Spleen (tissue), 11 donors: ENCODE data around the gene CACNA2D3. TPM values are rescaled to one million over a fixed set of nuclear protein-coding genes. Genes with fewer than 3 reads are reported as not detected.

ENCODE experiments used
- DNase-seq: peaks from one replicate; pipeline ENCODE4 v3.0.0-alpha.2; 2020
- H3K27ac ChIP-seq, 8 donors: fragments of 200-600 bp; sonication (generic) in 7 of 8; 1 replicate in 4 of 8; 2 replicates in 4 of 8; pipeline versions ENCODE4 v1.5.0 to v1.8.0; 2016 to 2021; ENCODE audit warnings: inconsistent platforms in 4 of 8, mild to moderate bottlenecking in 4 of 8, moderate library complexity in 1 of 8
- H3K27me3 ChIP-seq, 7 donors: fragments of 200-600 bp; sonication (generic) in 6 of 7; replicated peaks in 1 of 7; 1 replicate in 4 of 7; 2 replicates in 3 of 7; pipeline versions ENCODE4 v1.5.0 to v1.8.0; 2016 to 2021; ENCODE audit warnings: inconsistent platforms in 3 of 7, mild to moderate bottlenecking in 1 of 7
- H3K36me3 ChIP-seq, 6 donors: fragments of 200-600 bp; sonication (generic) in 5 of 6; 1 replicate in 4 of 6; 2 replicates in 2 of 6; pipeline versions ENCODE4 v1.5.0 to v1.8.0; 2016 to 2021; ENCODE audit warnings: inconsistent platforms in 2 of 6
- H3K4me1 ChIP-seq, 6 donors: fragments of 200-600 bp; sonication (generic) in 5 of 6; 1 replicate in 3 of 6; 2 replicates in 3 of 6; pipeline versions ENCODE4 v1.5.0 to v1.8.0; 2016 to 2021; ENCODE audit warnings: inconsistent platforms in 3 of 6
- H3K4me3 ChIP-seq, 8 donors: fragments of 200-600 bp; sonication (generic) in 7 of 8; 1 replicate in 4 of 8; 2 replicates in 4 of 8; pipeline versions ENCODE4 v1.5.0 to v1.8.0; 2016 to 2021; ENCODE audit warnings: inconsistent platforms in 4 of 8, mild to moderate bottlenecking in 4 of 8, moderate library complexity in 2 of 8
- H3K9me3 ChIP-seq, 8 donors: fragments of 200-600 bp; sonication (generic) in 7 of 8; 1 replicate in 4 of 8; 2 replicates in 4 of 8; pipeline versions ENCODE4 v1.5.0 to v1.8.0; 2016 to 2021; ENCODE audit warnings: inconsistent platforms in 4 of 8
- CTCF ChIP-seq, 11 experiments: fragments of 200-600 bp in 7 of 11; fragments of 450-650 bp in 4 of 11; sonication (generic) in 4 of 11; IDR thresholded peaks in 8 of 11; conservative IDR thresholded peaks in 3 of 11; 1 replicate in 7 of 11; 2 replicates in 4 of 11; pipeline versions ENCODE4 v1.4.0 to v1.8.0; 2016 to 2021; ENCODE audit warnings: antibody characterized with exemption in 11 of 11, inconsistent platforms in 4 of 11, mild to moderate bottlenecking in 1 of 11
- POLR2A ChIP-seq, 3 donors: fragments of 450-650 bp; IDR thresholded peaks; one replicate each; pipeline ENCODE4 v1.5.1; 2017; ENCODE audit warnings: antibody characterized with exemption in 3 of 3, mild to moderate bottlenecking in 1 of 3
- POLR2AphosphoS5 ChIP-seq, 3 donors: sonication (generic); formaldehyde crosslinking; IDR thresholded peaks; one replicate each; pipeline ENCODE4 v1.5.1; 2017; ENCODE audit warnings: antibody characterized with exemption in 3 of 3
- WGBS, 5 donors: extraction: QIAGEN DNeasy Blood & Tissue Kit in 3 of 5; methylation state at CpG; one replicate each; pipeline versions ENCODE4 v1.1.5 to v1.1.7; 2013 to 2018; 5-methylcytosine and 5-hydroxymethylcytosine counted together
- intact Hi-C: fragments of 100-400 bp; cut with DNase I; formaldehyde crosslinking; loops from one replicate; pipeline ENCODE4 v1.15.0; 2023; ENCODE audit warnings: low total_unique reads
- polyA plus RNA-seq, 3 donors: library from polyadenylated mRNA; stranded (reverse); fragments of 200-250 nt; gene quantifications; one replicate each; pipeline ENCODE4 v1.2.1, GENCODE V29; 2013
- total RNA-seq, 7 donors: library from RNA; depleted of rRNA in 3 of 7; stranded (reverse); fragments of >200 nt in 3 of 7; fragmentation: NEBNext Ultra II Directional in 4 of 7; extraction: Animal tissue kit (Norgen Biotek cat#: 25700) in 4 of 7; gene quantifications; one replicate each; pipeline versions ENCODE4 v1.1.0 to v1.2.1, GENCODE V29; 2016 to 2021
- donor health status: healthy with polysubstance abuse.
- donor health status: DM: no; HTN: no; CAD: no; lungs with moderate emphysema.
- donor health status: DM: no; HTN: no; CAD: no.
- donor health status: Bipolar disorder and iron deficiency.
- donor health status: healthy.
- donor health status: DM: no; HTN: no; CAD: no.
- donor health status: DM: yes; HTN: yes; CAD: no.

CACNA2D3 gene
- total and polyA plus RNA-seq, 10 donors, result 0.83 to 4.9 (median 2.9) TPM

GRCh38 chr3:54801977-54802376, 679.6 kb downstream of the CACNA2D3 start:
- TF ChIP-seq CTCF (IDR thresholded peaks at IDR 0.05 in 8 of 11, conservative IDR thresholded peaks at IDR 0.05 in 3 of 11), result no peak
- TF ChIP-seq POLR2A (IDR thresholded peaks at IDR 0.05), result no peak
- no peak for TF ChIP-seq POLR2AphosphoS5 (IDR thresholded peaks at IDR 0.05)
- intact Hi-C loops, result no loop called here
- Histone ChIP-seq H3K27ac (no peak overlapping the region), H3K27me3 (no peaks in the 10 kb centered on the region), H3K4me3 (no peak overlapping the region), H3K9me3 (peaks cover 0 to 4% (median 0%) of the 10 kb centered on the region in 8 donors), H3K36me3 (no peaks in the 10 kb centered on the region), H3K4me1 (no peaks in the 10 kb centered on the region)
- DNase-seq, result no peak

DNA sequence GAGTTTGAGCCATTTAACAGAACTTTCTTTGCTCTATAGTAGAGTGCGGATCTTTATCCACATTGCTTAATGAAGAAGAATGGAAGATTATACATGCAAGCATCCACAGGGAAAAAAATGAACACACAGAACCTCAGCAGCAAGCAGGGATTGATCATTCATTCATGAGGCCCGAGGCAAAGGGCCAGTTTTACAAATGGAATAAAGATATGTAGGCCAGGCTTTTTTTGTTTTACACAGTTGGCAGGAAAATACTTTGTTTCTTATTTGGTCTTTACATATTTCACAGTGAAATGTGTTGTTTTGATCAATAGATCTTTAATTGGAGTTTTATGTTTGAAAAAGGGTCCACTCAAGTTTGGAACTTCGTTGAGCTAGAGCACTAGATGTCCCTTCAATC, 688.0 kb downstream of the CACNA2D3 start:
- no peak for TF ChIP-seq POLR2A (IDR thresholded peaks at IDR 0.05)
- no peak for TF ChIP-seq CTCF (IDR thresholded peaks at IDR 0.05 in 8 of 11, conservative IDR thresholded peaks at IDR 0.05 in 3 of 11)
- TF ChIP-seq POLR2AphosphoS5 (IDR thresholded peaks at IDR 0.05), result no peak
- H3K36me3 ChIP-seq, result no peaks in the 10 kb centered on the region
- intact Hi-C loops, result no loop called here
- H3K9me3 ChIP-seq, result peaks cover 0 to 6% (median 0%) of the 10 kb centered on the region in 8 donors
- no peak for DNase-seq
- H3K27ac ChIP-seq, result no peak overlapping the region
- H3K4me1 ChIP-seq, result no peaks in the 10 kb centered on the region
- WGBS, 5 donors, result 61 to 69% (median 64%) methylated on average over 3 of the region's 3 CpGs
- no peaks in the 10 kb centered on the region for H3K27me3 ChIP-seq
- no peak overlapping the region for H3K4me3 ChIP-seq

DNA sequence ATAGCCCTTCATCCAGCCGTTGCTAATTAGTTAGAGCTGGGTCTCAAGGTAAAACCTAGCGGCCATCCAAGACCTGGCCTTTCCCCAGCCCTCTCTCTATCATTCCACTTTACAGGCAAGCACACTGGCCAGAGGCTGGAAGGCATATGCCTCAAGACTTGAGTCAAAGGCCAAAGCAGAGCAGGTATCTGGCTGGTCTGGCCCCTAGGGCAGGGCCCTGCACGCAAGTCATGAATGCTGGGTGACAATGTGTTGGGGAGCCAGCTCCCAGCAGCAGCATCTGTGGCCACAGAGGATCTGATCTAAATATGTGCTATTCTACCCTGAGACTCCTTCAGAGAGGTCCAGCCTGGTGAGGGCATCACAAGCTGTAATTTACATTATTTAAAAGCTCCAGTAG, 691.9 kb downstream of the CACNA2D3 start:
- Histone ChIP-seq H3K27me3 (no peaks in the 10 kb centered on the region), H3K36me3 (no peaks in the 10 kb centered on the region), H3K4me1 (no peaks in the 10 kb centered on the region), H3K4me3 (no peak overlapping the region), H3K9me3 (no peaks in the 10 kb centered on the region), H3K27ac (no peak overlapping the region)
- 87 to 96% (median 93%) methylated on average over 3 of the region's 3 CpGs for WGBS, 5 donors
- TF ChIP-seq POLR2AphosphoS5 (IDR thresholded peaks at IDR 0.05), result no peak
- no peak for TF ChIP-seq POLR2A (IDR thresholded peaks at IDR 0.05)
- TF ChIP-seq CTCF (IDR thresholded peaks at IDR 0.05 in 8 of 11, conservative IDR thresholded peaks at IDR 0.05 in 3 of 11), result no peak
- intact Hi-C loops, result no loop called here
- DNase-seq, result no peak

- no peak for DNase-seq
- Histone ChIP-seq H3K4me3 (no peak overlapping the region), H3K27me3 (no peaks in the 10 kb centered on the region), H3K36me3 (no peaks in the 10 kb centered on the region), H3K9me3 (no peaks in the 10 kb centered on the region), H3K27ac (no peak overlapping the region), H3K4me1 (no peaks in the 10 kb centered on the region)
- 72 to 90% (median 76%) methylated on average over 1 of the region's 1 CpG for WGBS, 5 donors
- intact Hi-C loops, result no loop called here
- no peak for TF ChIP-seq POLR2AphosphoS5 (IDR thresholded peaks at IDR 0.05)
- TF ChIP-seq CTCF (IDR thresholded peaks at IDR 0.05 in 8 of 11, conservative IDR thresholded peaks at IDR 0.05 in 3 of 11), result no peak
- TF ChIP-seq POLR2A (IDR thresholded peaks at IDR 0.05), result no peak
These were observed 695.3 kb downstream of the CACNA2D3 start for GRCh38 chr3:54817628-54818027.
